Activated CD4-positive, alpha-beta T cell treated with anti-CD3 and anti-CD28 coated beads, Interleukin-2, amount 50 U/mL, for 4 hours (primary cell): ENCODE results near the gene SEPTIN12.

Experiments used
- DNase-seq, 2 experiments: peaks; one replicate each; pipeline ENCODE4 v3.0.0-alpha.2; 2020

Gene SEPTIN12

DNA sequence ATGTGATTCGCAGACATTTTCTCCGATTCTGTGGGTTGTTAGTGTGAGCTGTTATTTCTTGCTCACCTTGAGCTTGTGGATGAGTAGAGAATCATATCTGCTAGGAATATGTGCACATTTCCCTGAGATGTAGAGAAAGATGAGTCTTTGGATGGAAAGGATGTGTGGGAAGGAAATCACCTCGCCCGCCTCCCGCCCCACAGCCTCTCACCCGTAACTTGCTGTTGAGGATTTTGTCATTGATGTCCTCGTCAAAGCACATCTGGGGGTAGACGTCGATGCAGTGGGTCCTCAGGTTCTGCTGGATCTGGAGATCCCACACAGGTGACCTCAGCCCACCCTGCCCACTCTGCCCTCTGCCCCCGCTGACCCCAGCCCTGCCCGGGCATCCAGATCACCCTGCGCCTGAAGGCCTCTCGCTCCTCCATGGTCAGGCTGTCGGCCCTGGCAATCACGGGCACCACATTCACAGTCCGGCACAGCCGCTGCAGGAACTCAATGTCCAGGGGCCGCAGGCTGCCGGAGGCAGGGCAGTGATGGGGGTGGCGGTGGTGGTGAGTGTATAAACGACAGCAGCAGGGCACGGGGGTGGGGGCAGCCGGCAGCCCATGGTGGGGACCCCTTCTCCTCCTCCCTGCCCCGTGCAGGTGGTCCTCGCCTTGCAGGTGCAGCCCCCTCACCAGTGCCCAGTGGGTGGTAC is 4.7 kb downstream of the SEPTIN12 start:
- DNase-seq = no peak

DNA sequence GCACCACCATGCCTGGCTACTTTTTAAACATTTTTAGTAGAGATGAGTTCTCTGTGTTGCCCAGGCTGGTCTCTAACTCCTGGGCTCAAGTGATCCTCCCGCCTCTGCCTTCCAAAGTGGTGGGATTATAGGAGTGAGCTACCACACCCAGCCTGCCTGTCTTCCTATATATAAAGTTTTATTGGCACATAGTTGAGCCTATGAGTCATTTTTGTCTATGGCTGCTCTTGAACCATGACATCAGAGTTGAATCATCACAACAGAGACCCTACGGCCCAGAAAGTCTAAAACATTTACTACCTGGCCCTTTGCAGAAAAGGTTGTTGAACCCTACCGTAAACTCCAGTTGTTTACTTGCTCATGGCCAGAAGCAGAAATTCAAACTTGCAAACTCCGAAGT is 7.9 kb downstream of the SEPTIN12 start:
- DNase-seq = no peak

DNA sequence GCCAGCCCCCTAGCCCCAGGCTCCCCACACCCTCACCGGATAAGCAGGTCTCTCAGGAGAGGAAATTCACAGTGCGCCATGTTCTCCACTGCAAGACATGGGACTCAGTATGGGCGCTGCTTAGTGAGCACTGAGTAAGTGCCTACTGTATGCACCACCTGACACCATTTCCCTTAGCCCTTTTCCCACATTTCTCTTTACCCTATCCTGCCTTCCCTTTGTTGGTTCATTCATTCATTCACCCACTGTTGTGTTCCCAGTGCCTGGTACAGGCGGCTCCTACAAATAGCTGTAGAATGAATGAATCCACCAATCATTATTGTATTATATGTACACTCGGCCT is 10.1 kb downstream of the SEPTIN12 start:
- no peak for DNase-seq

DNA sequence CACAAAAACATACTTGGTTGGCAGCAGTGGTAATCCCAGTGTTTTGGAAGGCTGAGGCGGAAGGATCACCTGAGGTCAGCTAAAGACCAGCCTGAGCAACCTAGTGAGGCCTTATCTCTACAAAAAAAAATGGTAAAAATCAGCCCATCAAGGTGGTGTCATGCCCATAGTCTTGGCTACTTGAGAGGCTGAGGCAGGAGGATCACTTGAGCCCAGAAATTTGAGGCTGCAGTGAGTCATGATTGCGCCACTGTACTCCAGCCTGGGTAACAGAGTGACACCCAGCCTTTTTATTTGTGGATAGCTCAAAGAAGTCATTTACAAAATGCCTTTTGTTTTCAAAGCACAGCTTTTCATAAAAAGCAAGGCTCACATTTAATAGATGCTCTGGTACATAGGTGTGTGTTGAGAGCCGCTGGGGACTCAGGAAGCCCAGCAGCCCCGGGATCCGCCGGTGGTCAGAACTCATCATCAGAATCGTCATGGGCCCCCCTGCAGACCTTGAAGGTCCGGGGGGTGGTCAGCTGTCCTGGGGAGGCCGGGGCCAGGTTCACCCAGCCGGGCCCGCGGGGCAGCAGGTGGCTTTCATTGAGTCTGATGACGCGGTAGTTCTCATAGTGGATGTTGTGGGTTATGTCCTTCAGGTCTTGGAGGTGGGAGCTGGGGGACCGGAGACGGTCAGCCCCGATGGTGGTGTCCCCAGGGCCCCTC is 10.7 kb downstream of the SEPTIN12 start:
- DNase-seq = no peak

DNA sequence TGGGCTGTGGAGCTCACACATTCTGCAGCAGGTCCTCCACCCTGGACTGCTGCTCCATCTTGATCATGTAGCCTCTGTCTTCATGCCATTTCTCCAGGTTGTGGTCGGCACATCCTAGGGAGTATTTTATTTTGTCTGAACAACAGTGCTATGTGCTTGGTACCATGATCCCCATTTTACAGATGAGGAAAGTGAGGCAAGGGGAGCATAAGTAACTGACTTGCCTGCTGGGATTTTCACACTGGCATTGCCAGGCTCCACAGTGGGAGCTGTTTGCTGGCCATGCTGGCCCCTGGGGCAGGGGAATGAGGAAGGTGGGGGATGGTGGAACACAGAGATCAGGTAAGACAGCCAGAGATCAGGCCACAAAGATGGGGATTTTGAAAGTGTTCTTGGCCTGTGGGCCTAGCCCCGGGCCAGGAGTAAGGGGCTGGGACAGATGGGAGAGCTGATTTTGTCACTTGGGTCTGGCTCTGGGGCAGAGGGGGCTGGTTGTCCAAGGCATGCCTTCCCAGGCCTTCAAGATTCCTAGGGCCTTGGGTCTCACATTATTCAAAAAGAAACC is 11.9 kb downstream of the SEPTIN12 start:
- no peak for DNase-seq

DNA sequence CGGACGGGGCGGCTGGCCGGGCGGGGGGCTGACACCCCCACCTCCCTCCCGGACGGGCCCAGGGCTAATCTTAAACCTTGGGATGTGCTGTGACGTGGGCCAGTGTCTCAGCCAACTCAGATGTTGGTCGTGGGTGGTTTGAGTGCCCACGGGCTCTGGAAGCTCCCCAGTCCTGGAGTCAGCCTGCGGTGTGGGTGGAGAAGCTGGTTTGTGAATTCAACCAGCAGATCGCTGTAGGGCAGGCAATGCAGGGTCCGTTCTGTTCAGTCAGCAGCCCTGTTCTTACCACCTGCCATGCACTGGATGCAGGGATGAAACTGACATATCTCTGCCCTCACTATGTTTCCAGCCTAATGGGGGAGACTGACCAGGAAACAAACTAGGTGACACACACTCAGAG is 13.1 kb downstream of the SEPTIN12 start:
- DNase-seq = no peak

DNA sequence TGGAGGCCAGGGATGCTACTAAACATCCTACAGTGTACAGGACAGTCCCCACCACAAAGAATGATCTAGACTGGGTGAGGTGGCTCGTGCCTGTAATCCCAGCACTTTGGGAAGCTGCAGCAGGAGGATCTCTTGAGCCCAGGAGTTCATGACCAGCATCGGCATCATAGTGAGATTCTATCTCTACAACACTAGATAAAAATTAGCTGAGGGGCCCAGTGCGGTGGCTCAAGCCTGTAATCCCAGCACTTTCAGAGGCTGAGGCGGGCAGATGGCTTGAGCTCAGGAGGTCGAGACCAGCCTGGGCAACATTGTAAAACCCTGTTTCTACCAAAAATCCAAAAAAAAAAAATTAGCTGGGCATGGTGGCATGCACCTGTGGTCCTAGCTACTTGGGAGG is 15.8 kb downstream of the SEPTIN12 start:
- no peak for DNase-seq

DNA sequence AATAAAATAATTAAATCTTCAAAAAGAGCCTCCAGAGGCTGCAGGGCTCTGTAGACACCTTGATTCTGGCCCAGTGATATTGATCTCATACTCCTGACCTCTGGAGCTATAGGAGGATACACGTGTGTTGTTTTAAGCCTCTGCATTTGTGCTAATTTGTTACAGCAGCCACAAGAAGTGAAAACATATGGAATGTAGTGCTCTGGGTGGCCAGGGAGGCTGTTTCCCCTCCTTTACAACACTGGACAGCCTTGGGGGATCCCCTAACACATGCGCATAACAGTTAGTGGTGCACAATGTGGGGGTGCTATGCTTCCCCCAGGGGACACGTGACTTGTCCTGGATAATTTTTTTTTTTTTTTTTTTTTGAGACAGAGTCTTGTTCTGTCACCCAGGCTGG is 16.5 kb downstream of the SEPTIN12 start:
- no peak for DNase-seq

DNA sequence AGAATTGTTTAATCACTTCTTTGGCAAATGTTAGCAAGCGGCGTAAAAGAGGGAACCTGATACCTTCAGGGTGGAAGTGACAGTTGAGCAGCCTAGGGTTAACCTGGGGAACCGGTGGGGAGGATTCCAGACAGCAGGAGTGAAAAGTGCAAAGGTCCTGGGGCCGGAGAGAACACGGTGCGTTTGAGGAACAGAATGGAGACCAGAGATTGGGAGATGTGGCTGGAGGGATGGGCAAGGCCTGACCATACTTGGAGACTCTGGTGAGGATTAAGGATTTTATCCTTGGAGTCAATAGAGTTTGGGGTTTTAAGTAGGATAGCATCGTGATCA is 18.9 kb downstream of the SEPTIN12 start:
- no peak for DNase-seq

DNA sequence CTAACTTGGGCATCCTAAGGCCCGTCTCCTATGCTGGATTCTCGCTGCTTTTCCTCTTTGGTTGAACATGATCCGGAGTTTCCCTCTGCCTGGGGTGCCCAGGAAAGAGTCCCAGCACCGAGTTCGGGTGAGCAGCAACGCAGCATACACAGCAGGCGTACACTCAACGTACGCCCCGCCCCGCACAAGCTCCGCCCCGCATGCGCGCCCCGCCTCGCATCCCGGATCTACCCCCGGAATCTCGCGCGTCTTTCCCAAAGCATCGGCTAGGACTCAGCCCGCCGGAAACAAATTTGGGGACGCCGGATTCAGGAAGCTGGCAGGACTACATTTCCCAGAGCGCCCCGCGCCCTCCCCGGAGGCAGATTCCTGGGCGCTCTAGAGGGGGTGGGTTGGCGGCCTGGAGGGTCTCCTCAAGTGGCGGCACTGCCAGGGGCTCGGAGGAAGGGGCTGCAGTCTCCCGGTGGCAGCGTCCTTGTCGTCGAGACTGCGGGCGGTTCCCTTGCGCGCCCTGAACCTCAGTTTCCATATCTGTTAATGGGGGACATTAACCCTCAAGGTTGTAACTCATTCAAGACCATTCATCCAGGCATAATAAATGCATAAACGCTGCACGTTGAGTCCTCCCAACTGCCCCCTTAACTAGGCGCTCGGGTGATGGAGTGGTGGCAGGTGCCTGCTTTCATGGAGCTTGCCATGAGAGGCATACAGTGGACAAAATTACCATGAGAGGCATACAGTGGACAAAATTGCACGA is 19.4 kb downstream of the SEPTIN12 start:
- peak; percentile 74 to 77 for DNase-seq

DNA sequence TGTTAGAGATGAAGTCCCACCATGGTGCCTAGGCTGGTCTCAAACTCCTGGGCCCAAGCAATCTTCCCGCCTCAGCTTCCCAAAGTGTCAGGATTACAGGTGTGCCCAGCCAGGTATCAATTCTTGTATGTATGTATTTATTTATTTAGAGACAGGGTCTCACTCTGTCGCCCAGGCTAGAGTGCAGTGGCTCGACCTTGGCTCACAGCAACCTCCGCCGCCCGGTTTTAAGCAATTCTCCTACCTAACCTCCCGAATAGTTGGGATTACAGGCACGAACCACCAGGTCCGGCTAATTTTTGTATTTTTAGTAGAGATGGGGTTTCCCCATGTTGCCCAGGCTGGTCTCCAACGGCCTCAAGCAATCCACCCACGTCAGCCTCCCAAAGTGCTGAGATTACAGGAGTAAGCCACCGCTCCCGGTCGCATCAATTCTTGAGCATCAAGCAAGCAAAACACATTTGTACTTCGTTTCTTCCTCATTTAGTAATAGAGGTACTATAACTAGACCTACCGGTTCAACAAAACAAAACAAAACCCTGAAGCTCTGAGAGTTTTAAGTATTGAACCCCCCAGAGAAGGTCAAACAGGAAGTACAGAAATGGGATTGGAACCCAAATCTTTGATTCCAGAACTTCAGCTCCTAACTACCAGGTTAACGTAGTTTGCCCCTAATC is 20.1 kb downstream of the SEPTIN12 start:
- no peak for DNase-seq

DNA sequence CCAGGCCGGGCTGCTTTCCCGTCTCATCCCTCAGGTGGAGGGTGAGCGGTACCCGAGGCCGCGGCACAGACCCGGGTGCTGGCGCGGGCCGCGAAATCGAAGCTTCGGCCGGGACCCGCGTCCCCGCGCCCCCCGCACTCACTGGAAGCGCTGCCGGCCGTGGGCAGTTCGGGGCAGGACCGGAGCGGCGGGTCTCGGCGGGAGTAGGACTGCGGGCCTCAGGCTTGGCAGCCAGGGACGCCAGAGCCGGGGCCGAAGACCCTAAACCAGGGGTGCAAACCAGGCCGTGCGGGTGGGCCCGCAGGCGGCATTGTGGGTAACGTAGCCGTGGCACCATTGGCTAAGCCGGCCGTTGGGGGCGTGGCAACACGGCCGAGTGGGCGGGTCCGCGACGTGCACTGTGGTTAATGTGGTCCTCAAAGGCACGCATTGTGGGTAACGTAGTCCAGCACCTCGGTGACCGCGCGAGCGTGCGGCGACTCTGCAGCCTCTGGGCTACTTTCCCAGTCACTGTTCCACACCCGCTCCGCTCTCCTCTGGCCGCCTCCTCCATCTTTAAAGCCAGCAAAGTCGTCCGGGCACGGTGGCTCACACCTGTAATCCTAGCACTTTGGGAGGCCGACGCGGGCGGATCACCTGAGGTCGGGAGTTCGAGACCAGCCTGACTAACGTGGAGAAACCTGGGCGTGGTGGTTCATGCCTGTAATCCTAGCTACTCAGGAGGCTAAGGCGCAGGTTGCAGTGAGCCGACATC is 21.1 kb downstream of the SEPTIN12 start, which contains the start of gene ZNF500:
Gene ZNF500, minus strand, starts transcription at position 288 of the 754 bp plus-strand sequence. CDS start 1,184 bp downstream, outside the sequence.
- peak; percentile 96 to 98 for DNase-seq

DNA sequence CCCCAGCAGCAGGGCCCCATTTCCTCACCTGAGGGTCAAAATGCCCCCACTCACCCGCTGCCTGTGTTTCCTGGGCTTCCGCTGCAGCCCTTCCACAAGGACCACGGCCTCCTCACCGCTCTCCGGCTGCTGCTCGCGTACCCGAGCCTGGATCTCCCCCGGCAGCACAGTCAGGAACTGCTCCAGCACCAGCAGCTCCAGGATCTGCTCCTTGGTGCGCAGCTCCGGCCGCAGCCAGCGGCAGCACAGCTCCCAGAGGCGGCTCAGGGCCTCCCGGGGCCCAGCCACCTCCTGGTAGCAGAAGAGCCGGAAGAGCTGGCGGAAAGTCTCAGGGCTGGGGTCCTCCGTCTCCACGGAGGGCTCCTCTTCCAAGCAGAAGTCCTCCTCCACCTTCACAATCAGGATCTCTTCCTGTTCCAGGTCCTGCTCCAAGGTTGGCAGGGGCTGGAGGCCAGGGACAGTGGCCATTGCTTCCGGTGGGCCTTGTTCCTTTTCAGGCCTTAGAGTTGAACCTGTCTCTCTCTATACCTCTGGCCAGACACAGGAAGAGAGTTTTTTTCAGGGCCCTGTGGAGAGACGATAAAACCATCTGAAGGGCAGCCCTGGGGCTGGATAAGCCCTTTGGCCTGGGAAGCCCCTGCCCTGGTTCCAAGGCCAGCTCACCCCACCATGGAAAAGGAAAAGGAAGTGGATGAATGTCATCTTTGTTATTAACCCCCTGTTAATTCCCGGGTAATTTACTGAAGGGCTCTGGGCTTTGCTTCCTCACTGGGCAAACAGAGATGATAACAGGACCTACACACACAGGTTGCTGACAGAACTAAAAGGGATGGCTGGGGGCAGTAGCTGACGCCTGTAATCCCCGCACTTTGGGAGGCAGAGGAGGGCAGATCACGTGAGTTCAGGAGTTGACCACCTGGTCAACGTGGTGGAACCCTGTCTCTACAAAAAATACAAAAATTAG is 22.4 kb downstream of the SEPTIN12 start:
- DNase-seq = no peak

DNA sequence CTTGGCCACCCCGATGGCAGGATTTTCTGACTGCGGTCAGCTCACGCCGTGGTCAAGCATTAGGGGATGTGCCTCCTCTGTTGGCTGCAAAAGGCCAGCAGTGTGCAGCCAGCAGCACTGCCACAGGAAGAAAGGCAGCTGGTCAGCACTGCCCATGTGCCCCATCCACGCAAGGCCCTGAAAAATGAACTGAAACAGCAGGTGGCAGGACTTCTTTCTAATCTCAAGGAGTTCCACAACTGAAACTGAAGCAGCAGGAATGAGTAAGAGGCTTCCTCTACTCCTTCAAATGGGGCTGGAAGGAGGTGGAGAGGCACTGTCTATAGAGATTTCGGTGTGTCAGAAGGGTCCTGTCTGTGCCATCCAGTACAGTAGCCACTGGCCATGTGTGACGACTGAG is 24.4 kb downstream of the SEPTIN12 start:
- DNase-seq = no peak

DNA sequence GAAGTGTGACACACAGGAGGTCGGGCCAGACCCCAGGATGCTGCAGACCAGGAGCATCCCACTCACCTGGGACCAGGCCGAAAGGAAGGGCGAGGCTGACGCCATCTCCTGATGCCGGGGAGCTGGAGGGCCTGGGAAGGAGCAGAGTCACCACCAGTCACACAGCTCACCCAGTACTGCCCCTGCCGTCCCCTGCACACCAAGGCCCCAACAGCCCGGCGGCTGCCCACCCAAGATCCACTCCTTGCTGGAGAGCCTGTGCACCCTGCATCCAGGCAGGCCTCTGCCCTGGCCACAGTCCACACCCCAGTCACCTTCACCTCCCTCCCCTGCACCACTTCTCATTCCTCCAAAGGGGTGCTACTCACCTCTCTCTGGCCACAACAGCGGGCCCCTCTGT is 25.9 kb downstream of the SEPTIN12 start:
- no peak for DNase-seq

DNA sequence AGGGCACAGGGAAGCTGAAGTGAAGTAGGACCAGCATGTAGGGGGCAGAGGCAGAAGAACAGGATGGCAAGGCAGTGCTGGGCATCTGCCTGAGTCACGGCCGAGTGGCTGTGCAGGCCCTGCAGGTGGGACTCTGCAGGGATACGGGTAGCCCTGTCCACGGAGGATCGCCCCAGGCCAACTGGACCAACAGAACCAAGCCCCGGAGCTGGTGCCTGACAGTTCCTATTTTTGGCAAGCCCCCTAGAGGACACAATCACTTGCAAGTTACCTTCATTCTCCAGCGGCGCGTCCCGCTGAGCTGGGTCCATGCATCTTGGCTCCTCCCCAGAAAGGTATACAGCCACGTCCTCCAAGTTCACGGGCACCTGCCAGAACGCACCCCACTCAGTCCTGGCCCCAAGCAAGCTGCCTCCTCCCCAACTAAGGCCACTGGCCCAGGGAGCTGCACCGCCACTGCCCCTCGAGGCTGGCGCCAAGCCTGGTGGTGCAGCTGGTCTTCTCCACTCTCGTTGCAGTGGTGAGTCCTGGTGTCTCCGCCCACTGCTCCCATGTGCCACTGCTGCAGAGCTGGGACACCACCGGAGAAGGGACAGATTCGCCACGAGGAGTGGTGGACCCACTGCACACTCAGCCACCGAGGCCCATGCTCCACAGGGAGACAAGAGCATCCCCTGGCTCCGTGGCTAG is 27.8 kb downstream of the SEPTIN12 start:
- no peak for DNase-seq

DNA sequence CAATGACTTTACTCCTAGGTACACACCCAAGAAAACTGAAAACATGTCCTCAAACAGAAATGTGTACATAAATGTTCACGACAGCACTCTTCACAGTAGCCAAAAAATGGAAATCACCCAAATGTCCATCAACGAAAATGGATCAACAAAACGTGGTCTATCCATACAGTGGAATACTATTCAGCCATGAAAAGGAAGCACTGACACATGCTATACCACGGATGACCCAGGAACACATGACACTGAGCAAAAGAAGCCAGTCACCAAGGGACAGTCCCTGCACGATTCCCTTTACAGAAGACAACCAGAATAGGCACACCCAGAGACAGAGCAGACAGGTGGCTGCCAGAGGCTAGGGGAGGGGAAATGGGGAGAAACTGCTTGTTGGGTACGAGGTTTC is 32.5 kb downstream of the SEPTIN12 start:
- DNase-seq = no peak

DNA sequence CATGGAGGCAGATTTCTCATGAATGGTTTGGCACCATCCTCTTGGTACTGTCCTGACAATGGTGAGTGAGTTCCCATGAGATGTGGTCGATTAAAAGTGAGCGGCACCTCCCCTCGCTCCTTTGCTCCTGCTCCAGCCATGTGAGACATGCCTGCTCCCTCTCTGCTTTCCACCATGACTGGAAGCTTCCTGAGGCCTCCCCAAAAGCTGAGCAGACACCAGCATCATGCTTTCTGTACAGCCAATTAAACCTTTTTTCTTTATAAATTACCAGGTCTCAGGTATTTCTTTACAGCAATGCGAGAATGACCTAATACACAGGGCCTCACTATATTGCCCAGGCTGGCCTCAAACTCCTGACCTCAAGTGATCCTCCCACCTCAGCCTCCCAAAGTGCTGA is 33.3 kb downstream of the SEPTIN12 start:
- DNase-seq = no peak

DNA sequence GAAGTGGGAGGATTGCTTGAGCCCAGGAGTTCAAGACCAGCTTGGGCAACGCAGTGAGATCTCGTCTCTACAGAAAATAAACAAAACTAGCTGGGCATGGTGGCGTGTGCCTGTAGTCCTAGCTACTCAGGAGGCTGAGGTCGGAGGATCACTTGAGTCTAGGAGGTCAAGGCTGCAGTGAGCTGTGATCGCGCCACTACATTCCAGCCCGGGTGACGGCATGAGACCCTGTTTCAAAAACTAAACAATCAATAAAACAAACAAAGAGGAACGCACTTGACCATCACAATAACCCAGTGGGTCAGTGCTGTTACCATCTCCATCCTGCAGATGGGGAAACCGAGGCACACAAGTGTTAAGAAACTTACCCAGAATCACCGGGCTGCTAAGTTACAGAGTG is 34.9 kb downstream of the SEPTIN12 start:
- DNase-seq = no peak

DNA sequence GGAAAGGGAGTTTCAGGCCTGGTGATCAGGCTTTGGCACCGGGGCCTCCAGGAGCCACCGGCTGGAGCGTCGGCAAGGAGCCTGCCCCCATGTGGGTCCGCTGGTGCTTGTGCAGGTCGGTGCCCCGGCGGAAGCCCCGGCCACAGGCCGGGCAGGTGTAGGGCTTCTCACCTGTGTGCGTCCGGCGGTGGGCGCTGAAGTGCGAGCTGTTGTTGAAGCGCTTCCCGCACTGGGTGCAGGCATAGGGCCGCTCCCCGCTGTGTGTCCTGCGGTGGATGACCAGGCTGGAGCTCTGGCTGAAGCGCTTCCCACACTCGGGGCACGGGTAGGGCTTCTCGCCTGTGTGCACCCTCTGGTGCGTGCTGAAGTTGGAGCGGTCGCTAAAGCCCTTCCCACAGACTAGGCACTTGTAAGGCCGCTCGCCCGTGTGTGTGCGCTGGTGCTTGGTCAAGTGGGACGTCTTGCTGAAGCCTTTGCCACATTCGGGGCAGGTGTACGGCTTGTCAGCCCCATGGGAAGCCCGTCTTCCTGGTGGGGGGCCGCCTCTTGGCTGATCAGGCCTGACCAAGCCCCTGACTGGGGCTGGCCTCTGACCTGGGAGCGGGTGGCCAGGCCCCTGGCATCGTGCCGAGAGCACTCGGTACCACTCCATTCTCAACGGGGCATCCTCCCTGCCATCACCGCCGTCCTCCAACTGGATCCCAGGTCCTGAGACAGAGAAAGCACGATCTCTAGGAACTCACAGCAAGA is 35.6 kb downstream of the SEPTIN12 start:
- DNase-seq = no peak
